Body of pancreas (tissue), 4 donors: ENCODE data around the gene CACNA1E.

Experiments used
- CTCF ChIP-seq, 7 experiments: fragments of 450-650 bp in 4 of 7; fragments of 200-600 bp in 3 of 7; sonication (generic) in 3 of 7; IDR thresholded peaks; one replicate each; pipeline ENCODE4 v1.5.1; 2016 to 2019; ENCODE audit warnings: antibody characterized with exemption in 7 of 7
- POLR2A ChIP-seq, 3 donors: fragments of 450-650 bp; IDR thresholded peaks; one replicate each; pipeline ENCODE4 v1.6.1; 2016; ENCODE audit warnings: antibody characterized with exemption in 3 of 3, mild to moderate bottlenecking in 2 of 3

- TF ChIP-seq CTCF (IDR thresholded peaks at IDR 0.05) (no peak), POLR2A (IDR thresholded peaks at IDR 0.05) (no peak)
Measured at GRCh38 chr1:181632492-181632891, 149.2 kb downstream of the CACNA1E start.
